Osteocyte (in vitro differentiated cells): ENCODE results near the gene IQCH. TPM values are rescaled to one million over a fixed set of nuclear protein-coding genes. Genes with fewer than 3 reads are reported as not detected.
"Not testable (repeated sequence)": the region's sequence is repeated elsewhere in the genome, so short reads cannot be mapped to it uniquely, and the experiment has no call there.

ENCODE experiments used
- DNase-seq: peaks from one replicate; pipeline ENCODE4 v3.0.0; 2021; ENCODE audit warnings: mixed read lengths; ENCODE audit not compliant: unreplicated experiment; ENCODE audit errors: extremely low spot score
- H3K27ac Mint-ChIP-seq: one replicate; pipeline ENCODE4 v1.8.0; 2021; ENCODE audit warnings: mild to moderate bottlenecking, mixed read lengths; ENCODE audit not compliant: unreplicated experiment
- H3K27me3 Mint-ChIP-seq: one replicate; pipeline ENCODE4 v1.8.0; 2021; ENCODE audit warnings: mixed read lengths; ENCODE audit not compliant: unreplicated experiment
- H3K36me3 Mint-ChIP-seq: one replicate; pipeline ENCODE4 v1.8.0; 2021; ENCODE audit warnings: mixed read lengths; ENCODE audit not compliant: unreplicated experiment
- H3K4me1 Mint-ChIP-seq: one replicate; pipeline ENCODE4 v1.8.0; 2021; ENCODE audit warnings: mixed read lengths; ENCODE audit not compliant: unreplicated experiment
- H3K4me3 Mint-ChIP-seq: one replicate; pipeline ENCODE4 v1.8.0; 2021; ENCODE audit warnings: mild to moderate bottlenecking, moderate library complexity, mixed read lengths; ENCODE audit not compliant: unreplicated experiment
- H3K9me3 Mint-ChIP-seq: one replicate; pipeline ENCODE4 v1.8.0; 2021; ENCODE audit warnings: mixed read lengths; ENCODE audit not compliant: unreplicated experiment
- CTCF ChIP-seq: fragments of 200-600 bp; sonication (generic); IDR thresholded peaks from 2 replicates; pipeline ENCODE4 v1.5.0; 2021; ENCODE audit warnings: antibody characterized with exemption, mild to moderate bottlenecking, moderate library complexity
- total RNA-seq: library from RNA; stranded (reverse); gene quantifications from 2 replicates; pipeline ENCODE4 v1.2.1, GENCODE V29; 2021

The IQCH gene
- total RNA-seq, 1 donor from 2014 or later = 2.0 TPM

- peaks cover 27% of the 10 kb centered on the region for H3K4me1 Mint-ChIP-seq
- no peaks in the 10 kb centered on the region for H3K9me3 Mint-ChIP-seq
- no peak overlapping the region for H3K4me3 Mint-ChIP-seq
- TF ChIP-seq CTCF = no peak
- DNase-seq = no peak
- H3K27ac Mint-ChIP-seq = no peak overlapping the region
- no peaks in the 10 kb centered on the region for H3K27me3 Mint-ChIP-seq
- no peaks in the 10 kb centered on the region for H3K36me3 Mint-ChIP-seq
These were observed 165.1 kb downstream of the IQCH start for GRCh38 chr15:67419705-67420104.

- TF ChIP-seq CTCF = no peak
- Mint-ChIP-seq H3K9me3 (no peaks in the 10 kb centered on the region), H3K36me3 (no peaks in the 10 kb centered on the region), H3K4me3 (no peak overlapping the region), H3K4me1 (peaks cover 23% of the 10 kb centered on the region), H3K27ac (no peak overlapping the region), H3K27me3 (no peaks in the 10 kb centered on the region)
- DNase-seq = no peak
These were observed 165.6 kb downstream of the IQCH start for GRCh38 chr15:67420137-67420536.

GRCh38 chr15:67421105-67421504, 166.5 kb downstream of the IQCH start:
- Mint-ChIP-seq H3K4me3 (no peak overlapping the region), H3K27ac (no peak overlapping the region), H3K27me3 (no peaks in the 10 kb centered on the region), H3K9me3 (no peaks in the 10 kb centered on the region), H3K36me3 (no peaks in the 10 kb centered on the region), H3K4me1 (peaks cover 18% of the 10 kb centered on the region)
- DNase-seq = no peak
- no peak for TF ChIP-seq CTCF

GRCh38 chr15:67422296-67422695, 167.7 kb downstream of the IQCH start:
- peaks cover 6% of the 10 kb centered on the region for H3K4me1 Mint-ChIP-seq
- H3K27me3 Mint-ChIP-seq = no peaks in the 10 kb centered on the region
- no peak for TF ChIP-seq CTCF
- H3K9me3 Mint-ChIP-seq = no peaks in the 10 kb centered on the region
- no peak overlapping the region for H3K27ac Mint-ChIP-seq
- H3K4me3 Mint-ChIP-seq = no peak overlapping the region
- no peaks in the 10 kb centered on the region for H3K36me3 Mint-ChIP-seq
- no peak for DNase-seq

- H3K27me3 Mint-ChIP-seq = no peaks in the 10 kb centered on the region
- peak; percentile 81 for TF ChIP-seq CTCF
- peak; percentile 86 for DNase-seq
- peaks cover 7% of the 10 kb centered on the region for H3K4me1 Mint-ChIP-seq
- H3K9me3 Mint-ChIP-seq = no peaks in the 10 kb centered on the region
- no peak overlapping the region for H3K27ac Mint-ChIP-seq
- no peaks in the 10 kb centered on the region for H3K36me3 Mint-ChIP-seq
- H3K4me3 Mint-ChIP-seq = no peak overlapping the region
These were observed 179.0 kb downstream of the IQCH start for GRCh38 chr15:67433495-67434099.

GRCh38 chr15:67436351-67437250, 182.0 kb downstream of the IQCH start:
- H3K27me3 Mint-ChIP-seq, H3K4me3 Mint-ChIP-seq, H3K4me1 Mint-ChIP-seq, H3K36me3 Mint-ChIP-seq, H3K27ac Mint-ChIP-seq, DNase-seq: not testable (repeated sequence)
- H3K9me3 Mint-ChIP-seq = peaks cover 14% of the 10 kb centered on the region
